DND-41 (cell line): ENCODE data around the gene HOXB4.

Experiments used
- EZH2 ChIP-seq: IDR thresholded peaks from 3 replicates; pipeline ENCODE4 v1.6.1; 2012; ENCODE audit warnings: borderline replicate concordance, low read depth, mild to moderate bottlenecking, moderate library complexity, low read length, inconsistent platforms; ENCODE audit not compliant: severe bottlenecking
- TF ChIP-seq, protein P1 (sequence below): IDR thresholded peaks from 2 replicates; pipeline ENCODE4 v1.5.1; 2012; ENCODE audit warnings: borderline replicate concordance, low read length, moderate library complexity, mild to moderate bottlenecking; ENCODE audit not compliant: poor library complexity, severe bottlenecking; ENCODE audit errors: extremely low read depth

DNA sequence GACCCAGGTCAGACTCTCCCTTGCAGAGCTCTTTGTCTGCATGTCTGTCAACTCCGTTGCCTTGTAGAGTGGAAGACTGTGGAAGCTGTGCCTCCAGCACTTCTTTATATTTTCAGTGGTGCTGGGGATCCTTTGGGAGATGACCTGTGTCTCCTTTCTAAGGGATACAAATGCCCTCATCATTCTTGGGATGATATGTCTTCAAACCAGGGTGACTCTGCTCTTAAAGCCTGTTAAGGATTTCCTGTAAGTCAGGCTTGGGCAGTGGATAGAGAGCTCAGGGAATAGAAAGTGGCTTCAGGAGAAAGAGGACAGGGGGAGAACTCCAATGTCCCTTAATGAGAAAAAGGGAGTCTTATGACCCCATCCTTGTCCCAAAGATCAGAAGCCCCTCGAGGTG, 10.4 kb upstream of the HOXB4 start:
- TF ChIP-seq, protein P1, sequence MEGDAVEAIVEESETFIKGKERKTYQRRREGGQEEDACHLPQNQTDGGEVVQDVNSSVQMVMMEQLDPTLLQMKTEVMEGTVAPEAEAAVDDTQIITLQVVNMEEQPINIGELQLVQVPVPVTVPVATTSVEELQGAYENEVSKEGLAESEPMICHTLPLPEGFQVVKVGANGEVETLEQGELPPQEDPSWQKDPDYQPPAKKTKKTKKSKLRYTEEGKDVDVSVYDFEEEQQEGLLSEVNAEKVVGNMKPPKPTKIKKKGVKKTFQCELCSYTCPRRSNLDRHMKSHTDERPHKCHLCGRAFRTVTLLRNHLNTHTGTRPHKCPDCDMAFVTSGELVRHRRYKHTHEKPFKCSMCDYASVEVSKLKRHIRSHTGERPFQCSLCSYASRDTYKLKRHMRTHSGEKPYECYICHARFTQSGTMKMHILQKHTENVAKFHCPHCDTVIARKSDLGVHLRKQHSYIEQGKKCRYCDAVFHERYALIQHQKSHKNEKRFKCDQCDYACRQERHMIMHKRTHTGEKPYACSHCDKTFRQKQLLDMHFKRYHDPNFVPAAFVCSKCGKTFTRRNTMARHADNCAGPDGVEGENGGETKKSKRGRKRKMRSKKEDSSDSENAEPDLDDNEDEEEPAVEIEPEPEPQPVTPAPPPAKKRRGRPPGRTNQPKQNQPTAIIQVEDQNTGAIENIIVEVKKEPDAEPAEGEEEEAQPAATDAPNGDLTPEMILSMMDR: no peak
- no peak for TF ChIP-seq EZH2
